PC-3 (cell line): ENCODE measurements around the gene SAMD8. TPM values are rescaled to one million over a fixed set of nuclear protein-coding genes. Genes with fewer than 3 reads are reported as not detected.
"Not testable (repeated sequence)": the region's sequence is repeated elsewhere in the genome, so short reads cannot be mapped to it uniquely, and the experiment has no call there.

Experiments
- ATAC-seq: fragments of 200-7000 bp; cut with Tn5 transposase; 2 replicates; pipeline ENCODE4 v1.9.1; 2020; ENCODE audit warnings: mild to moderate bottlenecking, moderate library complexity
- BruUV-seq: library from RNA; stranded (reverse); fragments of 400-500 nt; replicated peaks from 2 replicates; lab custom pipeline; 2021; lab: Mats Ljungman, UMichigan
- CTCF ChIA-PET: fragments of 300-600 bp; sonication (Branson Sonifier 250); formaldehyde crosslinking; loops from one replicate; lab custom pipeline; 2022; ENCODE audit warnings: antibody characterized with exemption; lab: Charles Lee
- POLR2A ChIA-PET: fragments of 300-600 bp; sonication (Branson Sonifier 250); formaldehyde crosslinking; loops from one replicate; lab custom pipeline; 2022; ENCODE audit warnings: antibody characterized with exemption; ENCODE audit not compliant: unreplicated experiment; lab: Charles Lee
- DNase-seq: peaks from one replicate; pipeline ENCODE4 v3.0.0-alpha.2; 2015
- H2AFZ ChIP-seq: fragments of 300-600 bp; sonication (generic); 2 replicates; pipeline ENCODE4 v1.6.0; 2016; ENCODE audit warnings: antibody characterized with exemption, low read length
- H3F3A ChIP-seq: fragments of 300-600 bp; sonication (generic); one replicate; pipeline ENCODE4 v1.6.0; 2017; ENCODE audit warnings: antibody characterized with exemption, low read length, control low read depth, mild to moderate bottlenecking; ENCODE audit not compliant: unreplicated experiment
- H3K27ac ChIP-seq: fragments of 300-600 bp; sonication (generic); 2 replicates; pipeline ENCODE4 v1.5.1; 2016; ENCODE audit warnings: mild to moderate bottlenecking, low read length
- H3K27me3 ChIP-seq: fragments of 300-600 bp; sonication (generic); 2 replicates; pipeline ENCODE4 v1.6.1; 2016; ENCODE audit warnings: low read length, mixed read lengths
- H3K36me3 ChIP-seq: fragments of 300-600 bp; sonication (generic); 2 replicates; pipeline ENCODE4 v1.6.1; 2016; ENCODE audit warnings: low read depth, mixed run types, low read length, mixed read lengths
- H3K4me1 ChIP-seq: fragments of 300-600 bp; sonication (generic); 2 replicates; pipeline ENCODE4 v1.5.1; 2016; ENCODE audit warnings: low read length; ENCODE audit not compliant: insufficient read depth
- H3K4me2 ChIP-seq: fragments of 300-600 bp; sonication (generic); 2 replicates; pipeline ENCODE4 v1.6.0; 2016; ENCODE audit warnings: low read length
- H3K4me3 ChIP-seq: fragments of 300-600 bp; sonication (generic); 2 replicates; pipeline ENCODE4 v1.5.1; 2016; ENCODE audit warnings: mild to moderate bottlenecking, low read length, mixed read lengths
- H3K79me2 ChIP-seq: fragments of 300-600 bp; sonication (generic); 2 replicates; pipeline ENCODE4 v1.6.1; 2017; ENCODE audit warnings: low read length, mixed read lengths
- H3K9ac ChIP-seq: fragments of 300-600 bp; sonication (generic); 2 replicates; pipeline ENCODE4 v1.6.0; 2016; ENCODE audit warnings: mild to moderate bottlenecking, low read length
- H3K9me2 ChIP-seq: fragments of 300-600 bp; sonication (generic); replicated peaks from 2 replicates; pipeline ENCODE4 v1.6.1; 2016; ENCODE audit warnings: mixed run types, low read length, mixed read lengths
- H3K9me3 ChIP-seq: fragments of 300-600 bp; sonication (generic); 2 replicates; pipeline ENCODE4 v1.6.1; 2016; ENCODE audit warnings: low read length, mixed read lengths
- H4K20me1 ChIP-seq: fragments of 300-600 bp; sonication (generic); 2 replicates; pipeline ENCODE4 v1.6.1; 2016; ENCODE audit warnings: low read length, mixed read lengths
- CTCF ChIP-seq: fragments of 300-600 bp; sonication (generic); conservative IDR thresholded peaks from 2 replicates; pipeline ENCODE4 v1.5.1; 2017; ENCODE audit warnings: antibody characterized with exemption, low read depth, mild to moderate bottlenecking, low read length
- EZH2 ChIP-seq: fragments of 300-600 bp; sonication (generic); IDR thresholded peaks from one replicate; pipeline ENCODE4 v1.6.1; 2017; ENCODE audit warnings: antibody characterized with exemption, mild to moderate bottlenecking, low read length; ENCODE audit not compliant: unreplicated experiment
- EZH2phosphoT487 ChIP-seq: fragments of 300-600 bp; sonication (generic); IDR thresholded peaks from 2 replicates; pipeline ENCODE4 v1.6.1; 2018; ENCODE audit warnings: mild to moderate bottlenecking, antibody characterized with exemption, low read length, borderline replicate concordance
- intact Hi-C: fragments of 100-400 bp; cut with micrococcal nuclease; formaldehyde crosslinking; loops from 2 replicates; pipeline ENCODE4 v1.9.0; 2023
- total RNA-seq: library from RNA; depleted of rRNA; stranded (reverse); fragments of >200 nt; gene quantifications from 2 replicates; pipeline ENCODE4 v1.2.3, GENCODE V29; 2014

Gene SAMD8
- total RNA-seq, 1 experiment from 2014 or later, result 47.4 TPM

DNA sequence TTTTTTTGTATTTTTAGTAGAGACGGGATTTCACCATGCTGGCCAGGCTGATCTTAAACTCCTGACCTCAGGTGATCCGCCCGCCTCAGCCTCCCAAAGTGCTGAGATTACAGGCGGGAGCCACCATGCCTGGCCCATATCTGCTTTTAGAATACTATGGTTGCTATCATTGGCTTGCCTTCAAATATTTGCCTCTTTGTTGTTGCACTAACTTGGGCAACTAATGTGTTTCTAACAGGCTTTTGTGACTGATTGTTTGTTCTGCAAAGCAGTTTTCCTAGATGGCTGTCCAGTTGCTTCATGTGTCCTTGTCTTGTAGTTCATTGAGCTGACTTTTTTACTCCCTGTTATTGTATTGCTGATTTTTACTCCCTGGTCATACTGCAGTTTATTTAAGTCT lies 108.8 kb downstream of the SAMD8 start:
- Histone ChIP-seq H3K4me3 (no peak overlapping the region), H3K27me3 (no peaks in the 10 kb centered on the region), H4K20me1 (peaks cover 89% of the 10 kb centered on the region), H3K9me2 (no peaks in the 10 kb centered on the region), H3K4me1 (peaks cover 23% of the 10 kb centered on the region), H3K79me2 (peaks cover 94% of the 10 kb centered on the region), H3K27ac (no peak overlapping the region), H3K9ac (no peak overlapping the region), H2AFZ (no peak overlapping the region), H3K36me3 (peaks cover 91% of the 10 kb centered on the region), H3K9me3 (no peaks in the 10 kb centered on the region), H3K4me2 (no peak overlapping the region), H3F3A (peaks cover 18% of the 10 kb centered on the region)
- CTCF ChIA-PET, result no interaction called here
- no TSS peak for BruUV-seq
- DNase-seq, result no peak
- intact Hi-C loops, result no loop called here
- no peak for TF ChIP-seq CTCF
- no peak for TF ChIP-seq EZH2phosphoT487
- TF ChIP-seq EZH2, result no peak
- no peak for ATAC-seq
- POLR2A ChIA-PET, result no interaction called here

- H3K4me2 ChIP-seq, H3K9me2 ChIP-seq, H2AFZ ChIP-seq, H3K9me3 ChIP-seq, H3K9ac ChIP-seq, H3K4me3 ChIP-seq, ATAC-seq, H3K27me3 ChIP-seq, intact Hi-C loops, BruUV-seq, H3K27ac ChIP-seq, POLR2A ChIA-PET, DNase-seq: not testable (repeated sequence)
- H3K36me3 ChIP-seq, result peaks cover 91% of the 10 kb centered on the region
- CTCF ChIA-PET, result interaction anchor here (0.6 kb wide), 1 partner anchor 1805 kb away, joined by 3 read pairs; no protein-coding TSS in a partner anchor
- peaks cover 18% of the 10 kb centered on the region for H3F3A ChIP-seq
- H3K4me1 ChIP-seq, result peaks cover 27% of the 10 kb centered on the region
- H3K79me2 ChIP-seq, result peaks cover 94% of the 10 kb centered on the region
- peaks cover 89% of the 10 kb centered on the region for H4K20me1 ChIP-seq
Observed at GRCh38 chr10:75221492-75221891, 110.0 kb downstream of the SAMD8 start.

DNA sequence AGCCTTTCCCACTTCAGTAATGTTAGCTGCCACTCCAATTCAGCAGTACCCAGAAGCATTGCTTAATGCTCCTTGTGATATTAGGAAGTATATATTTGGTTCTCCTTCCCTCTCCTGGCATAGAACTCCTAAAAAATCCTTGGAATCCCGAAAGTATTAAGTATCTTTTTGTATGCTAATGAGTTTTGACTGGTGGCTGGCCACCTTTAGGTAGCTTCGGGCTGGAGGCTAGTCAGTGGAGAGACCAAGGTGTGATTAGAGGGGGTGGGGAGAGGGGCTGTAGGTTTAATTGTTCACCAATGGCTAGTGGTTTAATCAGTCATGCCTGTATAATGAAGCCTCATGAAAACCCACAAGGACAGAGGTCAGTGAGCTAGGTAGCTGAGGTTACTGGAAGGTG lies 112.1 kb downstream of the SAMD8 start:
- Histone ChIP-seq H3K4me2 (no peak overlapping the region), H3K9me2 (no peaks in the 10 kb centered on the region), H4K20me1 (peaks cover 83% of the 10 kb centered on the region), H2AFZ (no peak overlapping the region), H3K4me3 (no peak overlapping the region), H3K4me1 (peaks cover 27% of the 10 kb centered on the region), H3F3A (peaks cover 30% of the 10 kb centered on the region), H3K27me3 (no peaks in the 10 kb centered on the region), H3K9me3 (no peaks in the 10 kb centered on the region), H3K36me3 (peaks cover 87% of the 10 kb centered on the region), H3K9ac (no peak overlapping the region), H3K27ac (no peak overlapping the region), H3K79me2 (peaks cover 92% of the 10 kb centered on the region)
- ATAC-seq, result no peak
- ChIA-PET POLR2A (no interaction called here), CTCF (no interaction called here)
- TF ChIP-seq EZH2phosphoT487 (no peak), EZH2 (no peak)
- no TSS peak for BruUV-seq
- no peak for DNase-seq
- intact Hi-C loops, result no loop called here
